ENCODE data around the gene TET1.

TET1 gene

GRCh38 chr10:68526634-68527307 is 33.4 kb upstream of the TET1 start:
- Histone ChIP-seq H3K4me2 (ENCODE audit: low read length) (peak overlapping the region; percentile 86), H3K27ac (peak overlapping the region; percentile 95), H3K79me2 (peaks cover 5% of the 10 kb centered on the region), H3K9me3 (ENCODE audit: control insufficient read depth, low read length) (no peaks in the 10 kb centered on the region), H3K27me3 (ENCODE audit: control insufficient read depth, insufficient read depth, low read length) (no peaks in the 10 kb centered on the region), H3K36me3 (ENCODE audit: control insufficient read depth, insufficient read depth, low read length) (no peaks in the 10 kb centered on the region), H2AFZ (peak overlapping the region; percentile 100), H3K4me1 (peaks cover 5% of the 10 kb centered on the region), H3K9ac (peak overlapping the region; percentile 97), H3K4me3 (ENCODE audit: low read depth, low read length) (peak overlapping the region; percentile 93)
- TF ChIP-seq CTCF (IDR thresholded peaks at IDR 0.05), result no peak

- Histone ChIP-seq H3K4me2 (ENCODE audit: low read length) (no peak overlapping the region), H3K36me3 (ENCODE audit: control insufficient read depth, insufficient read depth, low read length) (no peaks in the 10 kb centered on the region), H3K79me2 (no peaks in the 10 kb centered on the region), H3K27ac (no peak overlapping the region), H3K27me3 (ENCODE audit: control insufficient read depth, insufficient read depth, low read length) (no peaks in the 10 kb centered on the region), H3K9me3 (ENCODE audit: control insufficient read depth, low read length) (no peaks in the 10 kb centered on the region), H2AFZ (no peak overlapping the region), H3K4me3 (ENCODE audit: low read depth, low read length) (no peak overlapping the region), H3K9ac (no peak overlapping the region), H3K4me1 (no peaks in the 10 kb centered on the region)
- no peak for TF ChIP-seq CTCF (IDR thresholded peaks at IDR 0.05)
These were observed 23.2 kb upstream of the TET1 start for GRCh38 chr10:68536973-68537372.

GRCh38 chr10:68537796-68538195 is 22.3 kb upstream of the TET1 start:
- H3K4me3 ChIP-seq (ENCODE audit: low read depth, low read length), result no peak overlapping the region
- H3K4me2 ChIP-seq (ENCODE audit: low read length), result no peak overlapping the region
- H3K9ac ChIP-seq, result no peak overlapping the region
- H3K4me1 ChIP-seq, result no peaks in the 10 kb centered on the region
- no peak overlapping the region for H2AFZ ChIP-seq
- H3K27ac ChIP-seq, result no peak overlapping the region
- no peaks in the 10 kb centered on the region for H3K9me3 ChIP-seq (ENCODE audit: control insufficient read depth, low read length)
- no peaks in the 10 kb centered on the region for H3K79me2 ChIP-seq
- no peak for TF ChIP-seq CTCF (IDR thresholded peaks at IDR 0.05)
- H3K36me3 ChIP-seq (ENCODE audit: control insufficient read depth, insufficient read depth, low read length), result no peaks in the 10 kb centered on the region
- H3K27me3 ChIP-seq (ENCODE audit: control insufficient read depth, insufficient read depth, low read length), result no peaks in the 10 kb centered on the region

GRCh38 chr10:68543004-68543918 is 16.9 kb upstream of the TET1 start:
- no peak overlapping the region for H3K27ac ChIP-seq
- no peaks in the 10 kb centered on the region for H3K9me3 ChIP-seq (ENCODE audit: control insufficient read depth, low read length)
- no peak for TF ChIP-seq CTCF (IDR thresholded peaks at IDR 0.05)

More at GRCh38 chr10:68543004-68543918, 16.9 kb upstream of the TET1 start:
- Histone ChIP-seq H3K9ac (no peak overlapping the region), H3K4me1 (no peaks in the 10 kb centered on the region), H2AFZ (no peak overlapping the region), H3K4me3 (ENCODE audit: low read depth, low read length) (no peak overlapping the region), H3K79me2 (no peaks in the 10 kb centered on the region), H3K27me3 (ENCODE audit: control insufficient read depth, insufficient read depth, low read length) (no peaks in the 10 kb centered on the region), H3K4me2 (ENCODE audit: low read length) (no peak overlapping the region), H3K36me3 (ENCODE audit: control insufficient read depth, insufficient read depth, low read length) (no peaks in the 10 kb centered on the region)
